Ovary (tissue), 9 donors: ENCODE results near the gene ACAP3. TPM values are rescaled to one million over a fixed set of nuclear protein-coding genes. Genes with fewer than 3 reads are reported as not detected.

ENCODE experiments used
- DNase-seq, 5 donors: peaks; one replicate each; pipeline ENCODE4 v3.0.0-alpha.2; 2019 to 2020
- H3K27ac ChIP-seq, 2 donors: fragments of 200-600 bp; one replicate each; pipeline versions ENCODE4 v1.5.1 to v1.8.0; 2019 to 2022
- H3K27me3 ChIP-seq: fragments of 200-600 bp; one replicate; pipeline ENCODE4 v1.8.0; 2022
- H3K36me3 ChIP-seq: fragments of 200-600 bp; sonication (generic); one replicate; pipeline ENCODE4 v1.5.1; 2019
- H3K4me1 ChIP-seq: one replicate; pipeline ENCODE4 v1.8.1; 2013; ENCODE audit warnings: mild to moderate bottlenecking, moderate library complexity; ENCODE audit not compliant: insufficient read depth
- H3K4me3 ChIP-seq: fragments of 200-600 bp; sonication (generic); one replicate; pipeline ENCODE4 v1.5.1; 2017
- H3K9me3 ChIP-seq, 2 donors: fragments of 200-600 bp in 1 of 2; sonication (generic) in 1 of 2; one replicate each; pipeline versions ENCODE4 v1.5.1 to v1.8.1; 2013 to 2019; ENCODE audit warnings: mild to moderate bottlenecking in 1 of 2, moderate library complexity in 1 of 2
- CTCF ChIP-seq, 3 donors: fragments of 450-650 bp in 2 of 3; fragments of 200-600 bp in 1 of 3; IDR thresholded peaks; one replicate each; pipeline versions ENCODE4 v1.5.1 to v1.8.0; 2016 to 2022; ENCODE audit warnings: antibody characterized with exemption in 3 of 3, mild to moderate bottlenecking in 1 of 3
- EP300 ChIP-seq: sonication (generic); formaldehyde crosslinking; IDR thresholded peaks from one replicate; pipeline ENCODE4 v1.6.1; 2017; ENCODE audit warnings: antibody characterized with exemption
- POLR2A ChIP-seq: fragments of 450-650 bp; IDR thresholded peaks from one replicate; pipeline ENCODE4 v1.6.1; 2017; ENCODE audit warnings: antibody characterized with exemption, mild to moderate bottlenecking, moderate library complexity
- WGBS, 3 donors: extraction: QIAGEN DNeasy Blood & Tissue Kit in 1 of 3; methylation state at CpG; one replicate each; pipeline versions ENCODE4 v1.1.5 to v1.1.7; 2013 to 2017; 5-methylcytosine and 5-hydroxymethylcytosine counted together
- intact Hi-C, 4 donors: fragments of 100-400 bp; cut with DNase I; formaldehyde crosslinking; loops; one replicate each; pipeline versions ENCODE4 v1.11.0 to v1.15.1; 2022 to 2023
- polyA plus RNA-seq, 2 donors: library from polyadenylated mRNA; stranded (reverse); fragments of 200-250 nt in 1 of 2; fragments of 350-450 nt in 1 of 2; fragmentation: Illumina TruSeq in 1 of 2; extraction: RNeasy Lipid Tissue Mini Kit (QIAGEN cat#74804) in 1 of 2; gene quantifications; one replicate each; pipeline ENCODE4 v1.2.3, GENCODE V29; 2013 to 2014
- total RNA-seq, 7 donors: library from RNA; depleted of rRNA in 2 of 7; stranded (reverse); fragments of >200 nt in 2 of 7; fragmentation: NEBNext Ultra II Directional in 3 of 7; extraction: Animal tissue kit (Norgen Biotek cat#: 25700) in 3 of 7; gene quantifications; one replicate each; pipeline versions ENCODE4 v1.1.0 to v1.2.4, GENCODE V29; 2016 to 2023
- donor health status: DM: no; HTN: no; CAD: no; lungs with moderate emphysema.
- donor health status: DM: no; HTN: no; CAD: no.
- donor health status: Bipolar disorder and iron deficiency.
- donor health status: DM: yes; HTN: yes; CAD: no.
- donor health status: DM: no; HTN: no; CAD: no.
- donor health status: DM: yes; HTN: yes; CAD: no.

ACAP3 gene
- total and polyA plus RNA-seq, 9 donors, result 3.5 to 62.4 (median 45.1) TPM

- H3K27me3 ChIP-seq, result no peaks in the 10 kb centered on the region
- H3K9me3 ChIP-seq, result no peaks in the 10 kb centered on the region
- no peak overlapping the region for H3K4me3 ChIP-seq
- no peaks in the 10 kb centered on the region for H3K4me1 ChIP-seq
- H3K27ac ChIP-seq, result no peak overlapping the region
- peak in 1 of 5 donors; percentile 35 for DNase-seq
- WGBS, 3 donors, result 74 to 91% (median 83%) methylated on average over 26 of the region's 26 CpGs
- TF ChIP-seq CTCF (IDR thresholded peaks at IDR 0.05), result no peak
- no peak for TF ChIP-seq EP300
- no peak for TF ChIP-seq POLR2A
- no peaks in the 10 kb centered on the region for H3K36me3 ChIP-seq
- intact Hi-C loops, result no loop called here
Measured at GRCh38 chr1:1255078-1255477, 52.7 kb downstream of the ACAP3 start.

- DNase-seq, result peak in 1 of 5 donors; percentile 46
Measured at GRCh38 chr1:1254667-1254998, 53.1 kb downstream of the ACAP3 start.

GRCh38 chr1:1253972-1254666 is 53.6 kb downstream of the ACAP3 start:
- Histone ChIP-seq H3K4me1 (no peaks in the 10 kb centered on the region), H3K27me3 (no peaks in the 10 kb centered on the region), H3K36me3 (no peaks in the 10 kb centered on the region), H3K9me3 (no peaks in the 10 kb centered on the region), H3K4me3 (no peak overlapping the region), H3K27ac (no peak overlapping the region)
- peak in 1 of 5 donors; percentile 33 for DNase-seq
- no peak for TF ChIP-seq POLR2A
- no peak for TF ChIP-seq CTCF (IDR thresholded peaks at IDR 0.05)
- TF ChIP-seq EP300, result no peak
- intact Hi-C loops, result no loop called here
- WGBS, 3 donors, result 82 to 89% (median 82%) methylated on average over 50 of the region's 50 CpGs

More at GRCh38 chr1:1254667-1254998, 53.1 kb downstream of the ACAP3 start:
- Histone ChIP-seq H3K4me3 (no peak overlapping the region), H3K27me3 (no peaks in the 10 kb centered on the region), H3K9me3 (no peaks in the 10 kb centered on the region), H3K4me1 (no peaks in the 10 kb centered on the region), H3K27ac (no peak overlapping the region), H3K36me3 (no peaks in the 10 kb centered on the region)
- TF ChIP-seq CTCF (IDR thresholded peaks at IDR 0.05) (no peak), POLR2A (no peak), EP300 (no peak)
- 44 to 78% (median 72%) methylated on average over 21 of the region's 21 CpGs for whole genome bisulfite sequencing, 3 donors
- intact Hi-C loops, result no loop called here

- no peaks in the 10 kb centered on the region for H3K9me3 ChIP-seq
- H3K36me3 ChIP-seq, result no peaks in the 10 kb centered on the region
- 87 to 91% (median 88%) methylated on average over 12 of the region's 12 CpGs for WGBS, 3 donors
- H3K4me3 ChIP-seq, result no peak overlapping the region
- TF ChIP-seq EP300 (no peak), CTCF (IDR thresholded peaks at IDR 0.05) (no peak), POLR2A (no peak)
- intact Hi-C loops, result no loop called here
- no peak for DNase-seq
- H3K27me3 ChIP-seq, result no peaks in the 10 kb centered on the region
- H3K27ac ChIP-seq, result no peak overlapping the region
- H3K4me1 ChIP-seq, result no peaks in the 10 kb centered on the region
Measured at GRCh38 chr1:1253314-1253713, 54.4 kb downstream of the ACAP3 start.
